BLaER1 treated with 17β-estradiol and CSF1 and Interleukin-3, amounts not matched to agents 10 nM and 100 nM (cell line): ENCODE measurements around the gene ST6GALNAC1.

ENCODE experiments used
- H3K27ac ChIP-seq, 11 experiments: shearing (Covaris generic); formaldehyde crosslinking; 2 replicates each; pipeline ENCODE4 v1.8.1; 2022
- H3K27me3 ChIP-seq, 11 experiments: shearing (Covaris generic); formaldehyde crosslinking; 2 replicates each; pipeline ENCODE4 v1.8.1; 2022
- H3K36me3 ChIP-seq, 11 experiments: shearing (Covaris generic); formaldehyde crosslinking; 2 replicates each; pipeline ENCODE4 v1.8.1; 2022
- H3K4me1 ChIP-seq, 10 experiments: shearing (Covaris generic); formaldehyde crosslinking; 2 replicates each; pipeline ENCODE4 v1.8.1; 2022
- H3K4me2 ChIP-seq, 11 experiments: shearing (Covaris generic); formaldehyde crosslinking; 2 replicates each; pipeline ENCODE4 v1.8.1; 2022
- H3K4me3 ChIP-seq, 10 experiments: shearing (Covaris generic); formaldehyde crosslinking; 2 replicates each; pipeline ENCODE4 v1.8.1; 2022
- H3K9ac ChIP-seq, 11 experiments: shearing (Covaris generic); formaldehyde crosslinking; 2 replicates each; pipeline ENCODE4 v1.8.1; 2022
- H3K9me3 ChIP-seq, 11 experiments: shearing (Covaris generic); formaldehyde crosslinking; replicated peaks in 1 of 11; 2 replicates each; pipeline ENCODE4 v1.8.1; 2022
- H4K20me1 ChIP-seq, 11 experiments: shearing (Covaris generic); formaldehyde crosslinking; 2 replicates each; pipeline ENCODE4 v1.8.1; 2022
- Cebpa-rat ChIP-seq, 11 experiments: shearing (Covaris generic); IDR thresholded peaks; 2 replicates each; pipeline ENCODE4 v1.8.1; 2022

Gene ST6GALNAC1

GRCh38 chr17:76633628-76634328, 9.8 kb downstream of the ST6GALNAC1 start:
- Histone ChIP-seq H3K27ac (no peak overlapping the region), H3K36me3 (no peaks in the 10 kb centered on the region), H3K9ac (no peak overlapping the region), H3K4me2 (no peak overlapping the region), H3K27me3 (no peaks in the 10 kb centered on the region), H3K9me3 (no peaks in the 10 kb centered on the region), H4K20me1 (no peaks in the 10 kb centered on the region; a peak in 1 of 22 replicates), H3K4me1 (peaks cover 0 to 13% (median 3%) of the 10 kb centered on the region in 10 experiments; a peak in 8 of 20 replicates), H3K4me3 (no peak overlapping the region)
- TF ChIP-seq Cebpa-rat (IDR thresholded peaks at IDR 0.05): no peak

DNA sequence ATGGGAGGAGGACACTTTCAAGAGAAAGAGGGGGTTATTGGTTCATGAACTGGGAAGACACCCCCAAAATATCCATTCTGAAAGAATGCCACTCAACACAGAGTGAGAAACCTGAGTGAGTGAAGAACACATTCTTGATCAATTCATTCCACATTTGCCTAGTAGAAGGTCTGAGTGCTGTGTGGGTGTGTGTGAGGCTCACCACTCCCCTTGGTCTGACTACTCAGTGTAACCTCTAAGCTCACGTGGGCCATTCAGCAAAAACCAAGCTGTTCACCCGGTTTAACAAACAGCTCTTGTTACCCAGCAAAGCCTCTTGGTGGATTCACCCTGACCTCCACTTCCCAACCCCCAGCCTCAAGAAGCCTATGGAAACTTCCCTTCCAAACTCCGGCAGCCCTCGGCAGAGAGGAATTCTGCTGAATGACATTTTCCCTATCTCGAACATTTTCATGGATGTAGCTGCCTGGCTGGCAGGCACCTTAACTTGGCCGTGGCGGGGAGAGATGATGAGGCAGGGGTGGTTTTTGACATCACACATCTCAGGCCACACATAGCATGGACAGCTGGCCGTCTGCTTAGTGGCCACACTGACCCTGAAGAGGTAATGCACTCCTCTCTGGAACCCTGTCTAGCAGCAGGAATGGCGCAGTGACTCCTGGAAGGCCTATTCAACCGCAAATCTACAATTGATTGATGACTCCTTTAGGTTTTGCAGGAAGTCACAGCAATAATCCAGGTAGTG, 11.6 kb downstream of the ST6GALNAC1 start:
- Histone ChIP-seq H3K27me3 (no peaks in the 10 kb centered on the region), H4K20me1 (no peaks in the 10 kb centered on the region; a peak in 1 of 22 replicates), H3K4me3 (no peak overlapping the region), H3K36me3 (no peaks in the 10 kb centered on the region), H3K9me3 (no peaks in the 10 kb centered on the region), H3K4me2 (no peak overlapping the region), H3K9ac (no peak overlapping the region), H3K4me1 (peaks cover 0 to 8% (median 2%) of the 10 kb centered on the region in 10 experiments; a peak in 7 of 20 replicates), H3K27ac (no peak overlapping the region)
- TF ChIP-seq Cebpa-rat (IDR thresholded peaks at IDR 0.05): no peak

DNA sequence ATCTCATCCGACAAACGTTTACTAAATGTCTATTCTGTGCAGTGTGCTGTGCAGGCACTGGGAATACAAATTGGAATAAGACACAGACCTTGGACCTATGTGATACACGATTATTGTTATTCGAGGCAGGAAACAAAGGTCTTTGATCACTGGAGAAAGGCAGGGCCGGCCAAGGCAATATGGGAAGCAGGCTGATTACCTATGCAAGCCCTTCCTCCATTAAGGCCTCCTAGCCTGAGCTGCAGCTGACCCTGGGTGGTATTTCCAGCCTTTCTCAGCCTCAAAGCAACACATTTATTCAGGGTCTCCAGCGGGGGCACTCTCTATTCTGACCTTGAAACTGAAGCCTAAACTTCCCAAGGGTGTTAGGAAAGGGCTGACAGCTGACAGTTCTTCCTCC, 13.4 kb downstream of the ST6GALNAC1 start:
- no peak overlapping the region for H3K4me3 ChIP-seq
- no peaks in the 10 kb centered on the region for H3K36me3 ChIP-seq
- no peak overlapping the region for H3K9ac ChIP-seq
- no peak overlapping the region for H3K27ac ChIP-seq
- no peak for TF ChIP-seq Cebpa-rat (IDR thresholded peaks at IDR 0.05)
- no peaks in the 10 kb centered on the region for H3K27me3 ChIP-seq
- no peaks in the 10 kb centered on the region; a peak in 1 of 22 replicates for H4K20me1 ChIP-seq
- H3K9me3 ChIP-seq: no peaks in the 10 kb centered on the region
- peak overlapping the region in 3 of 11 experiments; percentile 5 to 32 (median 20); a peak in 2 of 22 replicates for H3K4me2 ChIP-seq
- peaks cover 0 to 11% (median 4%) of the 10 kb centered on the region in 10 experiments; a peak in 9 of 20 replicates for H3K4me1 ChIP-seq

DNA sequence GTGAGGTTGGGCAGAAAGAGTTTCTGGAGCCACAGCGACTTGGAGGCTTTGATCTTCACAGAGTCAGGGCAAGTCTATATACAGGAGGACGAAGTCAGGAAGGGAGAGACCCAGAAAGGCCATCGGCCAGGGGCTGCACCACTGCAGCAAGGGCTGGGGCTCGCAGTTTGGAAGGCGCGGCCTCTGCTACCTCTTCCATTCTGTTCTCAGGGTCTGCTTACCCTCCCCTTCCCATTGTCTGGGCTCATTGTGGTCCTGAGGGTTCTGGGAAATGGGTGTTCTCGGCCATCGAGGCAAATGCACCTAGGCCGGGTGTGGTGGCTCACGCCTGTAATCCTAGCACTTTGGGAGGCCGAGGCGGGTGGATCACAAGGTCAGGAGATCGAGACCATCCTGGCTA, 16.0 kb downstream of the ST6GALNAC1 start:
- no peak overlapping the region for H3K4me2 ChIP-seq
- TF ChIP-seq Cebpa-rat (IDR thresholded peaks at IDR 0.05): no peak
- no peak overlapping the region for H3K4me3 ChIP-seq
- H3K4me1 ChIP-seq: peaks cover 0 to 22% (median 9%) of the 10 kb centered on the region in 10 experiments; a peak in 10 of 20 replicates
- H3K9me3 ChIP-seq: no peaks in the 10 kb centered on the region
- no peaks in the 10 kb centered on the region for H3K27me3 ChIP-seq
- no peaks in the 10 kb centered on the region; a peak in 1 of 22 replicates for H4K20me1 ChIP-seq
- no peak overlapping the region for H3K9ac ChIP-seq
- H3K36me3 ChIP-seq: no peaks in the 10 kb centered on the region
- H3K27ac ChIP-seq: no peak overlapping the region

DNA sequence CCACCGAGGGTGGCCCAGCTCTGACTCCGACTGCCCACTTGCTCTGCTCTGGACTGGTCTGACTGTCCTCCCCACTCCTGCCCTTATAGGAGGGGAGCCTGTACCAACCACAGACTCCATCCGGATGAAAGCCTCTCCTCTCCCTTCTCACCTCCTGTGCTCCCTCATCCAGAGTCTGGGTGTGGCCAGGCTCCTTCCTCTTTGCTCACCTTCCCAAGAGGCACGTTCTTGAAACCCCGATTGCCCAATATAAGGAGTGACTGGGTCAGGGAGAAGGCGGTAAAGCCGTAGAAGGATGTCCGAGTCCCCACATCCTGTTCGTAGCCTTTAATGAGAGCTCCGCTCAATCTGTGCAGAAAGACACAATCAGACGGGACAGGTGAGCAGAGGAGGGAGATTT, 17.1 kb downstream of the ST6GALNAC1 start:
- H3K4me2 ChIP-seq: peak overlapping the region in 2 of 11 experiments; percentile 2 to 21; a peak in 2 of 22 replicates
- no peaks in the 10 kb centered on the region; a peak in 1 of 22 replicates for H4K20me1 ChIP-seq

GRCh38 chr17:76625496-76625895, 18.1 kb downstream of the ST6GALNAC1 start:
- no peak for TF ChIP-seq Cebpa-rat (IDR thresholded peaks at IDR 0.05)
- Histone ChIP-seq H4K20me1 (no peaks in the 10 kb centered on the region; a peak in 1 of 22 replicates), H3K9ac (no peak overlapping the region), H3K27me3 (no peaks in the 10 kb centered on the region), H3K27ac (no peak overlapping the region), H3K4me3 (no peak overlapping the region), H3K4me1 (peaks cover 0 to 24% (median 9%) of the 10 kb centered on the region in 10 experiments; a peak in 10 of 20 replicates), H3K36me3 (no peaks in the 10 kb centered on the region), H3K9me3 (no peaks in the 10 kb centered on the region), H3K4me2 (no peak overlapping the region)

More for the DNA sequence above, 17.1 kb downstream of the ST6GALNAC1 start:
- Histone ChIP-seq H3K9ac (no peak overlapping the region), H3K27ac (no peak overlapping the region), H3K27me3 (no peaks in the 10 kb centered on the region), H3K9me3 (no peaks in the 10 kb centered on the region), H3K36me3 (no peaks in the 10 kb centered on the region), H3K4me3 (no peak overlapping the region), H3K4me1 (peaks cover 0 to 24% (median 9%) of the 10 kb centered on the region in 10 experiments; a peak in 10 of 20 replicates)
- no peak for TF ChIP-seq Cebpa-rat (IDR thresholded peaks at IDR 0.05)

DNA sequence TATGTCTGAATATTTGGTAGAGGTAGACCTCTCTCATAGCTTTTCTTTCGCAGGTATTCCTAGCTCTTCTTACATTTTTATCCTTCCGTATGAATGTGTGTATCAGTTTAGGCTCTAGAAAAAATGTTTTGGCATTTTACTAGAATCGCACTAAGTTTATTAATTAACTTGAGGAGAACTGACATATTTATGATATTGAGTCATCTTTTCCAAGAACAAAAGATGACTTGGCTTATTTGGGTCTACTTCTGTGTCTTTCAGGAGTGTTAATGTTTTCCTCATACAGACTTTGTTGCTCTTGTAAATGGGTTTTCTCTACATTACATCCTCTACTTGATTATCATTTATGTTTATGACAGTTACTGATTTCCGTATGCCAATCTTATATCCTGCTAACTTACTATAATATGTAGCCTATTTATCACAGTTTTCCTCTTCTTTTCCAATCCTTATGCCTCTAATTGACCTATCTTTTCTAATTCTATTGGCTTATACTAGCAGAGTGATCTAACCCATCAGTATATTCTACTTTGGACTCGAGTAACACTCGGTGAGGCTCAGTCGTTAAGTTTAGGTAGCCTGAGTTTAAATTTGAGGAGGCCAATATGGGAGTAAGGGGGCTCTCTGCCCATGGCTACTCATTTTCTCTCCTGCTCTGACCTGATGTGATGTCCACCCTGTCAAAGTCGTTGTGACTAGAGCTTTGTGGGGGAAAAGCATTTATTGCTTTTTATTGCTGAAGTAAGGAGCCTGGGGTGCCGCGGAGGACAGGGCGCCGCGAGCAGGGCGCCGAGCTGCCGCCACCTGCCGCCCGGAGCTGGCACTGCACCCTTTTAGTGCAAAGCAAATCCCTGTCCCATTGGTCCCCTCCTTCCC, 20.0 kb downstream of the ST6GALNAC1 start:
- H3K27me3 ChIP-seq: no peaks in the 10 kb centered on the region
- H3K9ac ChIP-seq: no peak overlapping the region
- peak overlapping the region in 6 of 11 experiments; percentile 1 to 29 (median 12); a peak in 5 of 22 replicates for H3K4me2 ChIP-seq
- H3K9me3 ChIP-seq: no peaks in the 10 kb centered on the region
- H3K4me1 ChIP-seq: peaks cover 0 to 16% (median 6%) of the 10 kb centered on the region in 10 experiments; a peak in 8 of 20 replicates
- H3K36me3 ChIP-seq: no peaks in the 10 kb centered on the region
- H4K20me1 ChIP-seq: no peaks in the 10 kb centered on the region
- no peak for TF ChIP-seq Cebpa-rat (IDR thresholded peaks at IDR 0.05)
- no peak overlapping the region for H3K27ac ChIP-seq
- H3K4me3 ChIP-seq: no peak overlapping the region

DNA sequence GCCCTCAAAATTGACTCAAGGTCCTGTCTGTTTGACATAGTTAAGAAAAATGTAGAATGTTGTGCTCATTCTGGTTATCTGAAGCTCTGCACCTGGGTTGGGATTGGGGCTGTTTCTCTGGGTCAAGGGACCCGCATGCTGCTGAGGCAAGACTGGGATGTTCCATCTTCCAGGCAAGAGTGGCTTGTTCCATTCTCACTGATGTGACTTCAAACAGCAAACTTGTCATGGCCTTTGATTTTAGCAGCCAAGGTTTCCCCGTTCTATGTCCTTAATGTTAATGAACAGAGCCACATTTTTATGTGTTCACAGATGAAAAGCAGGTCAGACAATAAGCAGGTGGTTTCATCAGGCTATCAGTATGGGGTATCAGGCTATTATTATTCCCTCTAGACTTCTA, 25.7 kb downstream of the ST6GALNAC1 start:
- no peak for TF ChIP-seq Cebpa-rat (IDR thresholded peaks at IDR 0.05)
- H3K9me3 ChIP-seq: peaks cover 11 to 24% (median 19%) of the 10 kb centered on the region in 11 experiments
- H3K36me3 ChIP-seq: no peaks in the 10 kb centered on the region; a peak in 1 of 22 replicates
- peaks cover 0 to 17% (median 0%) of the 10 kb centered on the region in 10 experiments; a peak in 9 of 20 replicates for H3K4me1 ChIP-seq
- no peak overlapping the region for H3K9ac ChIP-seq
- H3K4me3 ChIP-seq: no peak overlapping the region
- no peaks in the 10 kb centered on the region for H4K20me1 ChIP-seq
- H3K27ac ChIP-seq: no peak overlapping the region
- no peaks in the 10 kb centered on the region for H3K27me3 ChIP-seq
- no peak overlapping the region for H3K4me2 ChIP-seq
